Uterus (tissue), 2 donors: Measurements from ENCODE around the gene TMEM123.

ENCODE experiments used
- CTCF ChIP-seq, 4 experiments: fragments of 200-600 bp in 2 of 4; fragments of 450-650 bp in 2 of 4; sonication (generic) in 2 of 4; IDR thresholded peaks; one replicate each; pipeline ENCODE4 v1.5.1; 2016 to 2019; ENCODE audit warnings: antibody characterized with exemption in 4 of 4, mild to moderate bottlenecking in 2 of 4, moderate library complexity in 1 of 4
- POLR2A ChIP-seq, 2 donors: fragments of 450-650 bp; IDR thresholded peaks; one replicate each; pipeline ENCODE4 v1.6.1; 2016; ENCODE audit warnings: antibody characterized with exemption in 2 of 2, mild to moderate bottlenecking in 1 of 2, moderate library complexity in 1 of 2

GRCh38 chr11:102470251-102470650, 17.7 kb upstream of the TMEM123 start:
- TF ChIP-seq CTCF (IDR thresholded peaks at IDR 0.05) = no peak
- no peak for TF ChIP-seq POLR2A (IDR thresholded peaks at IDR 0.05)
